EL (cell line): ENCODE measurements around the gene ASTN2.
A peak's percentile ranks its signal among the peaks of the same experiment; 100 is the strongest.

ENCODE experiments used
- DNase-seq: peaks from one replicate; pipeline ENCODE4 v3.0.0-alpha.2; 2016

The ASTN2 gene

GRCh38 chr9:117234103-117234502 is 180.8 kb downstream of the ASTN2 start:
- no peak for DNase-seq

GRCh38 chr9:117233016-117233415 is 181.8 kb downstream of the ASTN2 start:
- no peak for DNase-seq

GRCh38 chr9:117232281-117232680 is 182.6 kb downstream of the ASTN2 start:
- no peak for DNase-seq

GRCh38 chr9:117231012-117231411 is 183.8 kb downstream of the ASTN2 start:
- no peak for DNase-seq

GRCh38 chr9:117224695-117225094 is 190.2 kb downstream of the ASTN2 start:
- no peak for DNase-seq

- DNase-seq: no peak
Observed at GRCh38 chr9:117218951-117219350, 195.9 kb downstream of the ASTN2 start.

GRCh38 chr9:117214416-117214815 is 200.4 kb downstream of the ASTN2 start:
- DNase-seq: no peak

GRCh38 chr9:117211280-117211679 is 203.6 kb downstream of the ASTN2 start:
- DNase-seq: no peak

GRCh38 chr9:117205806-117206205 is 209.1 kb downstream of the ASTN2 start:
- DNase-seq: no peak

- no peak for DNase-seq
Observed at GRCh38 chr9:117204971-117205370, 209.9 kb downstream of the ASTN2 start.

GRCh38 chr9:117191504-117192261 is 223.2 kb downstream of the ASTN2 start:
- no peak for DNase-seq

- DNase-seq: peak; percentile 17
Observed at GRCh38 chr9:117189121-117189520, 225.7 kb downstream of the ASTN2 start.

- DNase-seq: no peak
Observed at GRCh38 chr9:117188394-117188793, 226.5 kb downstream of the ASTN2 start.

GRCh38 chr9:117187498-117187897 is 227.4 kb downstream of the ASTN2 start:
- no peak for DNase-seq

GRCh38 chr9:117184173-117184572 is 230.7 kb downstream of the ASTN2 start:
- DNase-seq: no peak

- no peak for DNase-seq
Observed at GRCh38 chr9:117182046-117182445, 232.8 kb downstream of the ASTN2 start.

- no peak for DNase-seq
Observed at GRCh38 chr9:117180896-117181445, 233.9 kb downstream of the ASTN2 start.

GRCh38 chr9:117178596-117179375 is 236.1 kb downstream of the ASTN2 start:
- no peak for DNase-seq

GRCh38 chr9:117170567-117170966 is 244.3 kb downstream of the ASTN2 start:
- DNase-seq: no peak

GRCh38 chr9:117169089-117169621 is 245.7 kb downstream of the ASTN2 start:
- DNase-seq: no peak

GRCh38 chr9:117164512-117164911 is 250.3 kb downstream of the ASTN2 start:
- no peak for DNase-seq

GRCh38 chr9:117160254-117160653 is 254.6 kb downstream of the ASTN2 start:
- DNase-seq: no peak

- DNase-seq: no peak
Observed at GRCh38 chr9:117156771-117157535, 257.9 kb downstream of the ASTN2 start.
